Activated CD4-positive, CD25-positive, alpha-beta regulatory T cell (primary cell): ENCODE results near the gene ZNF829.

Experiments used
- DNase-seq, 4 experiments: peaks; one replicate each; lab custom pipeline; 2025; lab: John Stamatoyannopoulos, UW

ZNF829 gene

GRCh38 chr19:36915992-36916830, at the start of gene ZNF829, which contains the start of gene ZNF568:
ZNF829 (minus strand) TSS chr19:36916291; CDS start chr19:36915167, 1,124 bp downstream.
ZNF568 (plus strand) TSS chr19:36916332; CDS start chr19:36922771, 6,439 bp downstream.
- peak; percentile 76 to 86 (median 80) for DNase-seq

DNA sequence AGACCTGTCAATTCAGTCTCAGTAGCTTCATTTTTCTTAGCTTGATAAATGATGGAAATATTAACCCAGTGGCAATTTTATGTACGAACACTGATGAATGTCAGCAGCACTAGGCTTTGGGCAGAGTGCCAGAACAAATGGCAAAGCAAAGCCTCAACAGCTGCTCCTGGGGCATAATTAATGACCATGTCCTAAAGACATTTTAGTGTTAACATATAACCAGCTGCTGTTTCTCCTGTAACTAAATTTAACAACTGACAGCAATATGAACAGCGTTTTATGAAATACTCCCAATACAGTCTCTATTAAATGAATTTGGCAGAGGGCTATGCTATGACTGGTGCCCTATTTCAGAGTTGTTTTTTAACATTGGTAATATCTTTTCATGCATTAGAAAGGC, 47.2 kb upstream of the ZNF829 start:
- DNase-seq, result no peak

- DNase-seq, result no peak
These were observed 46.3 kb upstream of the ZNF829 start for GRCh38 chr19:36962346-36962745.

DNA sequence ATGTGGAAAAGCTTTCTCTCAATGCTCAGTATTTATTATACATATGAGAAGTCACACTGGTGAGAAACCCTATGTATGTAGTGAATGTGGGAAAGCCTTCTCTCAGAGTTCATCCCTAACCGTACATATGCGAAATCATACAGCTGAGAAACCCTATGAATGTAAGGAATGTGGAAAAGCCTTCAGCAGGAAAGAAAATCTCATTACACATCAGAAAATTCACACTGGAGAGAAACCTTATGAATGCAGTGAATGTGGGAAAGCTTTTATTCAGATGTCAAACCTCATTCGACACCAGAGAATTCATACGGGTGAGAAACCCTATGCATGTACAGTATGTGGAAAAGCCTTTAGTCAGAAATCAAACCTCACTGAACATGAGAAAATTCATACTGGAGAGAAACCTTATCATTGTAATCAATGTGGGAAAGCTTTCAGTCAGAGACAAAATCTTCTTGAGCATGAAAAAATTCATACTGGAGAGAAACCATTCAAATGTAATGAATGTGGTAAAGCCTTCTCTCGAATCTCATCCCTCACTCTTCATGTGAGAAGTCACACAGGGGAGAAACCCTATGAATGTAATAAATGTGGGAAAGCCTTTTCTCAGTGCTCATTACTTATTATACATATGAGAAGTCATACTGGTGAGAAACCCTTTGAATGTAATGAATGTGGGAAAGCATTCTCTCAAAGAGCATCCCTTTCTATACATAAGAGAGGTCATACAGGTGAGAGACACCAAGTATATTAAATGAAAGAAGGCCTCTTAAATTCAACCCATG, 34.4 kb upstream of the ZNF829 start:
- DNase-seq, result no peak

- no peak for DNase-seq
These were observed 23.1 kb upstream of the ZNF829 start for GRCh38 chr19:36939153-36939552.

DNA sequence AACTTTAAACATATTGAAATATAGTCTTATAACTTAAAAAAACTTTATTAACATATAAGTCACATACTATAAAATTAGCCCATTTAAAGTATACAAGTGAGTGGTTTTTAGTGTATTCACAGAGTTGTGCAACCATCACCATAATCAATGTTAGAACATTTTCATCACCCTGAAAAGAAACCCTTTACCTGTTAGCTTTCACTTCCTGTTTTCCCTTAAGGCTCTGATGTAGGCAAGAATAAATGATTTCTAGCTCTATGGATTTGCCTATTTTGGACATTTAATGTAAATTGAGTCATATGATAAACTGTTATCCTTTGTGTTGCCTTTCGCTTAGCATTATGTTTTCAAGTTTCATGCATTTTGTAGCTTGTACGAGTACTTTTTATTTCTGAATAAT, 15.6 kb upstream of the ZNF829 start:
- DNase-seq, result no peak

DNA sequence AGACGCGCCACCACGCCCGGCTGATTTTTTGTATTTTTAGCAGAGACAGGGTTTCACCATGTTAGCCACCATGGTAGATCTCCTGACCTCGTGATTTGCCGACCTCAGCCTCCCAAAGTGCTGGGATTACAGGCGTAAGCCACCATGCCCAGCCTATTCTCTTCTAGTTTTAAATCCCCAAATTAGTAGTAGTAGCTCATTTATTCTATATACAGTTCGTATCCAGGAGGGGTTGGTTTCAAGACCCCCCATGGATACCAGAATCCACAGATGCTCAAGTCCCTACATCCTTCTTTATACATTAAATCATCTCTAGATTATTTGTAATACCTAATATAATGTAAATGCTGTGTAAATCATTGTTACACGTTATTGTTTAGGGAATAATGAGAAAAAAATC, 2.0 kb upstream of the ZNF829 start:
- DNase-seq, result no peak

GRCh38 chr19:36916991-36917390, 900 bp upstream of the ZNF829 start:
- no peak for DNase-seq

DNA sequence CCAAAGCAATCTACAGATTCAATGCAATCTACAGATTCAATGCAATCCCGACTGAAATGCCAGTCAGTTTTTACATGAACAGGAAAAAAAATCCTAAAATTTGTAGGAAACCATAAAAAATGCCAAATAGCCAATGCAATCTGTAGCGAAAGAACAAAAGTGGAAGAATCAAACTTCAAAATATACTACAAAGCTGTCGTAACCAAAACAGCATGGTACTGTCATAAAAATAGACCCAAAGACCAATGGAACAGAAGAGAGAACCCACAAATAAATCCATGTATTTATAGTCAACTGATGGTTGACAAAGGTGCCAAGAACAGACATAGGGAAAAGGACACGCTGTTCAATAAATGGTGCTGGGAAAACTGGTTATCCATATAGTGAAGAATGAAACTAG, 17.7 kb downstream of the ZNF829 start:
- DNase-seq, result no peak

DNA sequence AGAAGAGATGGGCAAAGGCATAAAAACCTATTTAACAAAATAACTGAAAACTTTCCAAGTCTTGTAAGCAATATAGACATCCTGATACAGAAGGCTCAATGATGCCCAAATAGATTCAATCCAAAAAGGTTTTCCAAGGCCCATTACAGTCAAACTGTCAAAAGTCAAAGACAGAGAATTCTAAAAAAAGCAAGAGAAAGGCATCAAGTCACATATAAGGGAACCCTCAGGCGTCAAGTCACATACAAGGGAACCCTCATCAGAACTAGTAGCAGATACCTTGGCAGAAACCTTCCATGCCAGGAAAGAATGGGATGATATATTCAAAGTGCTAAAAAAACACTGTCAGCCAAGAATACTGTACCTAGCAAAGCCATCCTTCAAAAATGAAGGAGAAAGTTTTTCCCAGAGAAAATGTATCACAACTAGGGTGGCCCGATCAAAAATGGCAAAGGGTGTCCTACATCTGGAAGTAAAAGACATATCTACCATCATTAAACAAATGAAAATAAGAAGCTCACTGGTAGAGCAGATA, 21.2 kb downstream of the ZNF829 start:
- no peak for DNase-seq

- DNase-seq, result no peak
These were observed 24.2 kb downstream of the ZNF829 start for GRCh38 chr19:36891768-36892357.

DNA sequence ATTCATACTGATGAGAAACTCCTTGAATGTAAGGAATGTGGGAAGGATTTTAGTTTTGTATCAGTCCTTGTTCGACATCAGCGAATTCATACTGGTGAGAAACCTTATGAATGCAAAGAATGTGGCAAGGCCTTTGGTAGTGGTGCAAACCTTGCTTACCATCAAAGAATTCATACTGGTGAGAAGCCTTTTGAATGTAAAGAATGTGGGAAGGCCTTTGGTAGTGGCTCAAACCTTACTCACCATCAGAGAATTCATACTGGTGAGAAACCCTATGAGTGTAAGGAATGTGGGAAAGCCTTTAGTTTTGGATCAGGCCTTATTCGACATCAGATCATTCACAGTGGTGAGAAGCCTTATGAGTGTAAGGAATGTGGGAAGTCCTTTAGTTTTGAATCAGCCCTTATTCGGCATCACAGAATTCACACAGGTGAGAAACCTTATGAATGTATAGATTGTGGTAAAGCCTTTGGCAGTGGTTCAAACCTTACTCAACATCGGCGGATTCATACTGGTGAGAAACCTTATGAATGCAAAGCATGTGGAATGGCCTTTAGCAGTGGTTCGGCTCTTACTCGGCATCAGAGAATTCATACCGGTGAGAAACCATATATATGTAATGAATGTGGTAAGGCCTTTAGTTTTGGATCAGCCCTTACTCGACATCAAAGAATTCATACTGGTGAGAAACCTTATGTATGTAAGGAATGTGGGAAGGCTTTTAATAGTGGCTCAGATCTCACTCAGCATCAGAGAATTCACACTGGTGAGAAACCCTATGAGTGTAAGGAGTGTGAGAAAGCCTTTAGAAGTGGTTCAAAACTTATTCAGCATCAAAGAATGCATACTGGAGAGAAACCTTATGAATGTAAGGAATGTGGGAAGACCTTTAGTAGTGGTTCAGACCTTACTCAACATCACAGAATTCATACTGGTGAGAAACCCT, 38.8 kb downstream of the ZNF829 start:
- no peak for DNase-seq

DNA sequence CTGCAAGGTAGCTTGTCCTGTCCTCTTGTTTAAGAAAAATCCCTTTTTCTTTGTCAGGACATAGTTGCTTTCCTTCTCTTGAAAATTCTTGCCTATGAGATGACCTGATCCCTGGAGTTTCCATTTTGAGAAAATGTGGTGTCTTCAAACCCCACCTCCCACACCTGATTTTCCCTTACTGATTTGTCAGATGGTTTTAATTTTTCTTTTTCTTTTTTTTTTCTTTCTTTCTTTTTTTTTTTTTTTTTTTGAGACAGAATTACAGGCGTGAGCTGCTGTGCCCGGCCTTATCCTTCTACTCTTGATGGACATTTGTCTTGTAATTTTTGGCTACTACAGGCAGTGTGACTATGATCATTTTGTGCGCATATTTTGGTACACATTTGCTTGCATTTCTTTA, 64.2 kb downstream of the ZNF829 start:
- no peak for DNase-seq

GRCh38 chr19:36850559-36851442, 65.3 kb downstream of the ZNF829 start, which contains the start of gene ZNF345:
ZNF345 (plus strand) TSS chr19:36850876; CDS start chr19:36876831, 25,955 bp downstream.
- peak; percentile 53 to 68 (median 66) for DNase-seq

DNA sequence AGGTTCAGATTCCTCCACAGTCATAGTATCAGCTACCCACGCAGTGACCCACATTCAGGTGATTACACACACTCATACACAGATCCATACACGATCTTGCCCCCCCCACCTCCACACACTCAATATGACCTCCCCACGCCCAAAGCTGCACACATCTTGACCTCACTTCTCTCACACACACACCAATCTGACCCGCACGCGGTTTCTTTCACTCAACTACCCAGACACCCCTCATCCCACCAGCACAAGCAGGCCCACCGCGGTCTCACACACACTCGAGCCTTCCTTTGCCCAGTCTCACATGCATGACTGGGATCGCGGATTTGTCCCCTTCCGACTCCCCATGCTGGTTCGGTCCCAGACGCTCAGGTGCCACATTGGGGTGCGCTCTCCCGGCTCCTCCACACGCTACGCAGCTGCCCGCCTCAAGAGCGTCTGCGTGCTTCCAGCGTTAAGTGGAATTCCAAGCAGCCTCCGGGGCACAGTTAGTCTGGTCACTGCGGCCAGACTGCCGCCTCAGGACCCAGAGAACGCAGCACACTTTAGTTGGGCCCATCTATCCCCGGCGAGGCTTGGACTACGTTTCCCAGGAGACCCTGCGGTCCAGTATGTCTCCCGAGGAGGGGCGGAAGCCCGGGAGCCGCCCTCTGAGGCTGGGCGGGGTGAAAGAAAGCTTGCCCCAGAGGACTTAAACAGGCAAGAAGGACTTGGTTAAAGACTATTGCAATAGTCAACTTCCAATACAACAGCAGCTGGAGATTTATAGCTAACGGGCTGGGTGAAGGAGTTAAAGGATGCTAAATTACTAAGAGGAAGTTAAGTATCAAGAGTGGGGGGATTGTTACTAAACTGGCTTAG, 66.2 kb downstream of the ZNF829 start:
- peak; percentile 66 to 78 (median 77) for DNase-seq

DNA sequence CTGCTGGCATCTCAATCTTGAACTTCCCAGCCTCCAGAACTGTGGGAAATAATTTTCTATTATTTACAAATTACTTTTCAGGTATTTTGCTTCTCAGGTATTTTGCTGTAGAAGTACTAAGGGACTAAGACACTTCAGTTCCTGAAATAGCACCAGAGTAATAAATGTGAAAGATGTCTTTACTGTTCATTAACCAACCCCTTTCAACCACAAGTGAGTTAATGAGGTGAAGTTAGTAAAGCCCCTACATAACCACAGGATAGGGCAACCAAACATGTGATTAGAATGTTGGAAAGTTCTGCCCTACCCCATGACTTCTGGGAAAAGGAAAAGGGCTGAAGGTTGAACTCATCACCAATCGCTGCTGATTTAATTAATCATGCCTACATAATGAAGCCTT, 68.1 kb downstream of the ZNF829 start:
- DNase-seq, result no peak

- no peak for DNase-seq
These were observed 77.2 kb downstream of the ZNF829 start for GRCh38 chr19:36838784-36839324.
